Pancreas (tissue), 10 donors: Measurements from ENCODE around the gene GOLGA6L10. TPM values are rescaled to one million over a fixed set of nuclear protein-coding genes. Genes with fewer than 3 reads are reported as not detected.
"Not testable (repeated sequence)": the region's sequence is repeated elsewhere in the genome, so short reads cannot be mapped to it uniquely, and the experiment has no call there.

Source experiments
- ATAC-seq, 4 donors: fragments of 200-7000 bp; cut with Tn5 transposase; one replicate each; pipeline versions ENCODE4 v1.8.0 to v1.9.1; 2020; ENCODE audit warnings: mild to moderate bottlenecking in 4 of 4, moderate library complexity in 4 of 4
- DNase-seq, 6 donors: peaks; one replicate each; pipeline ENCODE4 v3.0.0-alpha.2; 2020
- FAIRE-seq: peaks from 2 replicates; lab custom pipeline; 2012; peaks lifted over from hg19 to GRCh38; lab: Jason Lieb, UNC
- H3K27ac ChIP-seq, 4 donors: fragments of 200-600 bp; sonication (generic); 1 replicate in 3 of 4; 2 replicates in 1 of 4; pipeline versions ENCODE4 v1.5.0 to v1.8.0; 2020
- H3K27me3 ChIP-seq, 4 donors: fragments of 200-600 bp; one replicate each; pipeline ENCODE4 v1.8.0; 2021
- H3K36me3 ChIP-seq, 3 donors: fragments of 200-600 bp; sonication (generic) in 1 of 3; one replicate each; pipeline versions ENCODE4 v1.5.0 to v1.8.0; 2020 to 2021
- H3K4me1 ChIP-seq, 3 donors: fragments of 200-600 bp; one replicate each; pipeline ENCODE4 v1.8.0; 2021
- H3K4me3 ChIP-seq, 4 donors: fragments of 200-600 bp; sonication (generic) in 2 of 4; one replicate each; pipeline versions ENCODE4 v1.5.0 to v1.8.0; 2020 to 2021
- H3K9me3 ChIP-seq, 4 donors: fragments of 200-600 bp; one replicate each; pipeline ENCODE4 v1.8.0; 2021
- WGBS, 2 donors: extraction: QIAGEN DNeasy Blood & Tissue Kit; methylation state at CpG; one replicate each; pipeline ENCODE4 v1.1.7; 2013; 5-methylcytosine and 5-hydroxymethylcytosine counted together
- intact Hi-C, 3 donors: fragments of 100-400 bp; cut with DNase I; formaldehyde crosslinking; loops; one replicate each; pipeline versions ENCODE4 v1.11.1 to v1.14.2; 2022
- polyA plus RNA-seq, 2 donors: library from polyadenylated mRNA; stranded (reverse); fragments of 200-250 nt; gene quantifications; one replicate each; pipeline ENCODE4 v1.2.3, GENCODE V29; 2013
- total RNA-seq, 6 donors: library from RNA; stranded (reverse); fragmentation: NEBNext Ultra II Directional in 4 of 6; extraction: Animal tissue kit (Norgen Biotek cat#: 25700) in 4 of 6; gene quantifications; one replicate each; pipeline versions ENCODE4 v1.2.1 to v1.2.4, GENCODE V29; 2021 to 2023
- TF ChIP-seq, protein P1 (sequence below), 4 donors: fragments of 200-600 bp; sonication (generic) in 3 of 4; IDR thresholded peaks; one replicate each; pipeline versions ENCODE4 v1.5.0 to v1.8.0; 2021; ENCODE audit warnings: antibody characterized with exemption in 4 of 4
- donor health status: healthy with polysubstance abuse.
- donor health status: DM: no; HTN: no; CAD: no; lungs with moderate emphysema.
- donor health status: DM: no; HTN: no; CAD: no.
- donor health status: control.
- donor health status: control.
- donor health status: Bipolar disorder and iron deficiency.
- donor health status: DM: yes; HTN: yes; CAD: no.
- donor health status: DM: no; HTN: no; CAD: no.
- donor health status: DM: no; HTN: no; CAD: no.
- donor health status: DM: yes; HTN: yes; CAD: no.

GOLGA6L10 gene, protein sequence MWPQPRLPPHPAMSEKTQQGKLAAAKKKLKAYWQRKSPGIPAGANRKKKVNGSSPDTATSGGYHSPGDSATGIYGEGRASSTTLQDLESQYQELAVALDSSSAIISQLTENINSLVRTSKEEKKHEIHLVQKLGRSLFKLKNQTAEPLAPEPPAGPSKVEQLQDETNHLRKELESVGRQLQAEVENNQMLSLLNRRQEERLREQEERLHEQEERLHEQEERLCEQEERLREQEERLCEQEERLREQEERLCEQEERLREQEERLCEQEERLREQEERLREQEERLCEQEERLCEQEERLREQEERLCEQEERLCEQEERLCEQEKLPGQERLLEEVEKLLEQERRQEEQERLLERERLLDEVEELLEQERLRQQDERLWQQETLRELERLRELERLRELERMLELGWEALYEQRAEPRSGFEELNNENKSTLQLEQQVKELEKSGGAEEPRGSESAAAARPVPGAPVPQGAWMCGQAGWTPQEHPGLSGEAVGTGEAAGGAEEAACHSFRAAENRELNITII
- total RNA-seq (1 to 10 TPM in 4 of 6 donors, under 1 TPM in 2; 0.49 to 1.9 (median 1.5) TPM), polyA plus RNA-seq (1 to 10 TPM; 2.9 to 4.3 TPM)

GRCh38 chr15:82349375-82349774 lies at the start of gene GOLGA6L10:
Gene GOLGA6L10 (minus strand): TSS chr15:82349475. CDS start chr15:82349375, 100 bp downstream.
- H3K27me3 ChIP-seq, FAIRE-seq: not testable (repeated sequence)

DNA sequence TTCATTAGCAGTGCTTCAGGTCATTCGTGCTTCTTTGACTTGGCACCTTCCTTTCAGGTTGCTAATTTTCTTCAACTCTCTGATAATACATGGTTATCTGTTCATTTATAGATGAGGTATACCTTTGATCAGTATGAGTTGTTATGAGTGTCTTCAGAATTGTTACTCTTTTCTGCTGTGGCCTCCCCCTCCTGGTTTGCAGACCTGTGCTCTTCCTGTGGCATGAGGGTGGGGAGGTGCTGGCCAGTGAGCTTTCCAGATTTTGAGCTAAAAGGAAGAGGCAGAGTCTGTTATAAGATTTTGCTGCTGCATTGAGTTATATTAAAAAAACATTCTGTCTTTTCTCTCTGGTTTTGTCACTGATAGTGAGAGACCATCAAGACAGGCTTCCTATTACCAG lies 49.5 kb upstream of the GOLGA6L10 start:
- Histone ChIP-seq H3K4me3 (no peak overlapping the region), H3K27me3 (no peaks in the 10 kb centered on the region), H3K9me3 (no peaks in the 10 kb centered on the region), H3K36me3 (no peaks in the 10 kb centered on the region), H3K27ac (no peak overlapping the region), H3K4me1 (no peaks in the 10 kb centered on the region)
- TF ChIP-seq, protein P1, sequence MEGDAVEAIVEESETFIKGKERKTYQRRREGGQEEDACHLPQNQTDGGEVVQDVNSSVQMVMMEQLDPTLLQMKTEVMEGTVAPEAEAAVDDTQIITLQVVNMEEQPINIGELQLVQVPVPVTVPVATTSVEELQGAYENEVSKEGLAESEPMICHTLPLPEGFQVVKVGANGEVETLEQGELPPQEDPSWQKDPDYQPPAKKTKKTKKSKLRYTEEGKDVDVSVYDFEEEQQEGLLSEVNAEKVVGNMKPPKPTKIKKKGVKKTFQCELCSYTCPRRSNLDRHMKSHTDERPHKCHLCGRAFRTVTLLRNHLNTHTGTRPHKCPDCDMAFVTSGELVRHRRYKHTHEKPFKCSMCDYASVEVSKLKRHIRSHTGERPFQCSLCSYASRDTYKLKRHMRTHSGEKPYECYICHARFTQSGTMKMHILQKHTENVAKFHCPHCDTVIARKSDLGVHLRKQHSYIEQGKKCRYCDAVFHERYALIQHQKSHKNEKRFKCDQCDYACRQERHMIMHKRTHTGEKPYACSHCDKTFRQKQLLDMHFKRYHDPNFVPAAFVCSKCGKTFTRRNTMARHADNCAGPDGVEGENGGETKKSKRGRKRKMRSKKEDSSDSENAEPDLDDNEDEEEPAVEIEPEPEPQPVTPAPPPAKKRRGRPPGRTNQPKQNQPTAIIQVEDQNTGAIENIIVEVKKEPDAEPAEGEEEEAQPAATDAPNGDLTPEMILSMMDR (IDR thresholded peaks at IDR 0.05): no peak
- DNase-seq (no peak), FAIRE-seq (no peak), ATAC-seq (no peak)
- WGBS, 2 donors: no CpG with 5 or more reads among the region's 1 CpG
- intact Hi-C loops: no loop called here

More at GRCh38 chr15:82349375-82349774, at the start of gene GOLGA6L10:
- no CpG with 5 or more reads among the region's 9 CpGs for WGBS, 2 donors
- ATAC-seq, H3K27ac ChIP-seq, H3K4me1 ChIP-seq, H3K36me3 ChIP-seq, intact Hi-C loops, H3K4me3 ChIP-seq, DNase-seq, H3K9me3 ChIP-seq: not testable (repeated sequence)

DNA sequence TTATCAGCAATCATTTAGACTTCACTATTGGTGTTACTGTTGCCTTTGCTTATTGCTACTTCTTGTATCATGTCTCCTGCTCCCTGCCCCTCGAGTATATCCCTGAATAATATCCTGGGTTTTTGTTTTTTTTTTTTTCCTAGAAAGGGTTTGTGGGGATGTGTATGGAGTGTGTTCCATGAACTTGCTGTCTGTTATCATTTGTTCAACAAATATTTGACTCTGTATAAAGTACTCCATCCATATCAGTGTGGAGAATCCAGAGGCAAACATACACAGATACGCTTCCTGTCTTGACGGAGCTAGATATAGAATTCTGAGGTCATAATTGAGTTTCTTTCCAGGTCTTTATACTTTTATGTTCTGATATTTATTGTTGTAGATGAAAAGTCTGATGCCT lies 48.5 kb upstream of the GOLGA6L10 start:
- no peaks in the 10 kb centered on the region for H3K36me3 ChIP-seq
- no peaks in the 10 kb centered on the region for H3K27me3 ChIP-seq
- WGBS, 2 donors: 52 to 57% methylated on average over 3 of the region's 3 CpGs
- H3K4me1 ChIP-seq: no peaks in the 10 kb centered on the region
- H3K27ac ChIP-seq: no peak overlapping the region
- H3K4me3 ChIP-seq: no peak overlapping the region
- DNase-seq (no peak), ATAC-seq (no peak), FAIRE-seq (no peak)
- TF ChIP-seq, protein P1 (IDR thresholded peaks at IDR 0.05): no peak
- H3K9me3 ChIP-seq: no peaks in the 10 kb centered on the region
- intact Hi-C loops: no loop called here

- FAIRE-seq, H3K9me3 ChIP-seq, ATAC-seq, H3K4me1 ChIP-seq, H3K36me3 ChIP-seq, DNase-seq, H3K4me3 ChIP-seq, intact Hi-C loops, H3K27me3 ChIP-seq, H3K27ac ChIP-seq: not testable (repeated sequence)
- WGBS, 2 donors: 78 to 91% methylated on average over 1 of the region's 4 CpGs
Measured at GRCh38 chr15:82395788-82396187, 46.5 kb upstream of the GOLGA6L10 start.

- no peaks in the 10 kb centered on the region for H3K4me1 ChIP-seq
- intact Hi-C loops: no loop called here
- H3K27me3 ChIP-seq: no peaks in the 10 kb centered on the region
- 93 to 99% methylated on average over 4 of the region's 4 CpGs for WGBS, 2 donors
- no peaks in the 10 kb centered on the region for H3K36me3 ChIP-seq
- H3K4me3 ChIP-seq: no peak overlapping the region
- TF ChIP-seq, protein P1 (IDR thresholded peaks at IDR 0.05): no peak
- no peak for ATAC-seq
- H3K9me3 ChIP-seq: no peaks in the 10 kb centered on the region
- H3K27ac ChIP-seq: no peak overlapping the region
- DNase-seq: no peak
- no peak for FAIRE-seq
Measured at GRCh38 chr15:82393671-82394070, 44.4 kb upstream of the GOLGA6L10 start.

DNA sequence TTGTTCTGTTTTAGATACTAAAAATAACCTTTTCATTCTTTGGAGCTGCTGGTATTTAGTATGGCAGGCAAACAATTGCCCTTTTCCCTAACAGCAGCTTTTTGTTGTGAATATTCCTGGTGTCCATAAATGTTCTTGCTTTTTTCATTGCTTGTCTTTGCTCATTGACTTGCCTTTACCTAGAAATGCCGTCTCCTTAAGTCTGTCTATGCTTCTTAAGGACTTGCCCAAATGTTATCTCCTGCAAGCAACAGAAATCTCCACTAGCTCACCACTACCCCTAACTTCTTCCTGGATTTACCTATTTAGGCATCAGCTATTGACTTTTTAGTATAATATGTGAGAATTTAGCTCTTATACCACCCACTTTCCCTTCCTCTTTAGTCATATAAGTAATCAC lies 42.8 kb upstream of the GOLGA6L10 start:
- DNase-seq, H3K36me3 ChIP-seq, H3K9me3 ChIP-seq, intact Hi-C loops, H3K27me3 ChIP-seq, H3K4me3 ChIP-seq, FAIRE-seq, ATAC-seq, H3K27ac ChIP-seq, H3K4me1 ChIP-seq: not testable (repeated sequence)
- WGBS, 2 donors: 93 to 98% methylated on average over 1 of the region's 1 CpG

DNA sequence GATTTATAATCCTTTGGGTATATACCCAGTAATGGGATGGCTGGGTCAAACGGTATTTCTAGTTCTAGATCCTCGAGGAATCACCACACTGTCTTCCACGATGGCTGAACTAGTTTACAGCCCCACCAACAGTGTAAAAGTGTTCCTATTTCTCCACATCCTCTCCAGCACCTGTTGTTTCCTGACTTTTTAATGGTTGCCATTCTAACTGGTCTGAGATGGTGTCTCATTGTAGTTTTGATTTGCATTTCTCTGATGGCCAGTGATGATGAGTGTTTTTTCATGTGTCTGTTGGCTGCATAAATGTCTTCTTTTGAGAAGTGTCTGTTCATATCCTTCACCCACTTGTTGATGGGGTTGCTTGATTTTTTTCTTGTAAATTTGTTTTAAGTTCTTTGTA lies 40.9 kb upstream of the GOLGA6L10 start:
- H3K4me1 ChIP-seq, H3K27ac ChIP-seq, H3K9me3 ChIP-seq, FAIRE-seq, H3K27me3 ChIP-seq, ATAC-seq, H3K4me3 ChIP-seq, DNase-seq, H3K36me3 ChIP-seq, intact Hi-C loops: not testable (repeated sequence)
- 87 to 98% methylated on average over 3 of the region's 3 CpGs for WGBS, 2 donors

DNA sequence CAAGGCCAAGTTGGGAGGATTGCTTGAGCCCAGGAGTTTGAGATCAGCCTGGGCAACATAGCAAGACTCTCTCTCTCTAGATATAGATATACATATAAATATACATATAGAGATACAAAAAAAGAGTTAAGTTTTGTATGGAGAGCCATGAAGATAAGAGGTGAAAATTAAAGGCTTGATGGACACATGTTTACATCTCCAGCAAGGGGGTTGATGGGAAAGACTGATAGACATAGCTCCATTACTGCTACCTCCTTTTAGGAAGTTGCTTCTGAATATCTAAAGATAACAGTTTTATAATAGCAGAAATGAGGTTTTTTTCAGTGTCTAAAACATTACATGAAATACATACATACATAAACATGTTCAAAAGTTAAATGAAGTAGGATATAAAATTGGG lies 37.9 kb upstream of the GOLGA6L10 start:
- FAIRE-seq, DNase-seq, H3K4me1 ChIP-seq, H3K9me3 ChIP-seq, ATAC-seq, H3K27ac ChIP-seq, H3K27me3 ChIP-seq, intact Hi-C loops, H3K36me3 ChIP-seq, H3K4me3 ChIP-seq: not testable (repeated sequence)

- intact Hi-C loops, H3K9me3 ChIP-seq, H3K4me3 ChIP-seq, H3K36me3 ChIP-seq, H3K27me3 ChIP-seq, H3K4me1 ChIP-seq, FAIRE-seq, H3K27ac ChIP-seq, DNase-seq, ATAC-seq: not testable (repeated sequence)
- 82 to 88% methylated on average over 10 to 11 of the region's 11 CpGs for WGBS, 2 donors
Measured at GRCh38 chr15:82381330-82381955, 32.2 kb upstream of the GOLGA6L10 start.
